ENCODE results near the gene HHEX.

- TF ChIP-seq EZH2 (IDR thresholded peaks at IDR 0.05; ENCODE audit: borderline replicate concordance, low read length) (no peak), CTCF (conservative IDR thresholded peaks at IDR 0.05 in 1 of 2, IDR thresholded peaks at IDR 0.05 in 1 of 2; ENCODE audit: extremely low read depth in 1 of 2, insufficient read depth in 1 of 2, low read depth in 1 of 2, low read length in 2 of 2) (peak in 1 of 2 donors; percentile 20)
These were observed 49.6 kb upstream of the HHEX start for GRCh38 chr10:92640107-92640506.

All from mammary epithelial cell (primary cell).